Mesenchymal stem cell (in vitro differentiated cells and primary cell): ENCODE measurements around the gene TMEM186.
A peak's percentile ranks its signal among the peaks of the same experiment; 100 is the strongest.

Source experiments
- DNase-seq: peaks from one replicate; pipeline ENCODE4 v3.0.0-alpha.2; 2013
- H2AFZ ChIP-seq: one replicate; pipeline ENCODE4 v1.6.1; 2013; ENCODE audit warnings: low read depth, mild to moderate bottlenecking, control low read depth, inconsistent platforms, low read length, moderate library complexity
- H2AK5ac ChIP-seq: 2 replicates; pipeline ENCODE4 v1.6.1; 2013; ENCODE audit warnings: low read length, moderate library complexity, mild to moderate bottlenecking, inconsistent platforms; ENCODE audit not compliant: severe bottlenecking
- H2BK120ac ChIP-seq: one replicate; pipeline ENCODE4 v1.6.1; 2013; ENCODE audit warnings: low read depth, mild to moderate bottlenecking, inconsistent platforms, low read length, moderate library complexity
- H2BK12ac ChIP-seq, 2 experiments: one replicate each; pipeline ENCODE4 v1.6.1; 2013; ENCODE audit warnings: inconsistent platforms in 2 of 2, low read length in 2 of 2, mild to moderate bottlenecking in 2 of 2, moderate library complexity in 2 of 2, control low read depth in 1 of 2
- H2BK15ac ChIP-seq: one replicate; pipeline ENCODE4 v1.6.1; 2013; ENCODE audit warnings: mild to moderate bottlenecking, low read depth, inconsistent platforms; ENCODE audit not compliant: poor library complexity, severe bottlenecking
- H2BK5ac ChIP-seq: 2 replicates; pipeline ENCODE4 v1.6.1; 2013; ENCODE audit warnings: low read depth, mild to moderate bottlenecking, low read length, control low read depth, inconsistent platforms; ENCODE audit not compliant: poor library complexity, severe bottlenecking
- H3K14ac ChIP-seq, 2 experiments: one replicate each; pipeline ENCODE4 v1.6.1; 2013; ENCODE audit warnings: inconsistent platforms in 2 of 2, low read length in 2 of 2, control low read depth in 1 of 2, mild to moderate bottlenecking in 1 of 2, moderate library complexity in 1 of 2
- H3K18ac ChIP-seq, 2 experiments: one replicate each; pipeline ENCODE4 v1.6.1; 2013; ENCODE audit warnings: inconsistent platforms in 2 of 2, low read length in 2 of 2, control low read depth in 1 of 2, low read depth in 1 of 2, mild to moderate bottlenecking in 1 of 2
- H3K23ac ChIP-seq, 2 experiments: one replicate each; pipeline ENCODE4 v1.6.1; 2013; ENCODE audit warnings: inconsistent platforms in 2 of 2, low read length in 2 of 2, mild to moderate bottlenecking in 2 of 2, moderate library complexity in 2 of 2, control low read depth in 1 of 2
- H3K27ac ChIP-seq: 2 replicates; pipeline ENCODE4 v1.5.1; 2013; ENCODE audit warnings: mild to moderate bottlenecking, moderate library complexity, low read length, control low read depth, inconsistent platforms; ENCODE audit not compliant: poor library complexity, severe bottlenecking
- H3K27me3 ChIP-seq, 2 experiments: 2 replicates each; pipeline versions ENCODE4 v1.6.1 to v1.7.0; 2013; ENCODE audit warnings: low read length in 2 of 2, mild to moderate bottlenecking in 2 of 2, moderate library complexity in 2 of 2, control low read depth in 1 of 2, inconsistent platforms in 1 of 2; ENCODE audit not compliant: control insufficient read depth in 1 of 2, insufficient read depth in 1 of 2
- H3K36me3 ChIP-seq, 2 experiments: 2 replicates each; pipeline versions ENCODE4 v1.6.1 to v1.7.0; 2013; ENCODE audit warnings: low read length in 2 of 2, control low read depth in 1 of 2, inconsistent platforms in 1 of 2, low read depth in 1 of 2, mild to moderate bottlenecking in 1 of 2; ENCODE audit not compliant: insufficient read depth in 2 of 2, control insufficient read depth in 1 of 2
- H3K4ac ChIP-seq, 2 experiments: one replicate each; pipeline ENCODE4 v1.6.1; 2013; ENCODE audit warnings: inconsistent platforms in 2 of 2, low read length in 2 of 2, mild to moderate bottlenecking in 2 of 2, moderate library complexity in 2 of 2, control low read depth in 1 of 2, low read depth in 1 of 2
- H3K4me1 ChIP-seq: 2 replicates; pipeline ENCODE4 v1.6.1; 2013; ENCODE audit warnings: low read depth, low read length, control low read depth; ENCODE audit not compliant: control insufficient read depth, insufficient read depth
- H3K4me2 ChIP-seq: 2 replicates; pipeline ENCODE4 v1.6.1; 2013; ENCODE audit warnings: low read length, mild to moderate bottlenecking, inconsistent platforms; ENCODE audit not compliant: poor library complexity, severe bottlenecking
- H3K4me3 ChIP-seq, 2 experiments: 2 replicates each; pipeline versions ENCODE4 v1.5.1 to v1.7.0; 2013; ENCODE audit warnings: low read length in 2 of 2, mild to moderate bottlenecking in 2 of 2, control low read depth in 1 of 2, low read depth in 1 of 2; ENCODE audit not compliant: insufficient read depth in 1 of 2
- H3K79me1 ChIP-seq: replicated peaks from 2 replicates; pipeline ENCODE4 v1.6.1; 2013; ENCODE audit warnings: mild to moderate bottlenecking, control low read depth, low read length, inconsistent platforms; ENCODE audit not compliant: poor library complexity, severe bottlenecking
- H3K9ac ChIP-seq: 2 replicates; pipeline ENCODE4 v1.7.0; 2013; ENCODE audit warnings: mild to moderate bottlenecking, low read length, moderate library complexity
- H3K9me3 ChIP-seq: 2 replicates; pipeline ENCODE4 v1.7.0; 2013; ENCODE audit warnings: mild to moderate bottlenecking, low read length; ENCODE audit not compliant: control insufficient read depth
- H4K8ac ChIP-seq: one replicate; pipeline ENCODE4 v1.6.1; 2013; ENCODE audit warnings: inconsistent platforms, mild to moderate bottlenecking, low read length, moderate library complexity
- H4K91ac ChIP-seq: one replicate; pipeline ENCODE4 v1.6.1; 2013; ENCODE audit warnings: mild to moderate bottlenecking, low read length, inconsistent platforms
- WGBS: methylation state at CpG from one replicate; pipeline ENCODE4 v1.1.7; 2013; ENCODE audit warnings: mixed read lengths; 5-methylcytosine and 5-hydroxymethylcytosine counted together

TMEM186 gene

GRCh38 chr16:8816967-8817655, 19.7 kb upstream of the TMEM186 start:
- Histone ChIP-seq H3K18ac (no peak overlapping the region), H2BK15ac (no peak overlapping the region), H3K4me3 (no peak overlapping the region), H3K9me3 (no peaks in the 10 kb centered on the region), H3K9ac (peak overlapping the region; percentile 43), H2BK5ac (no peak overlapping the region), H3K4me1 (no peaks in the 10 kb centered on the region), H3K79me1 (peaks cover 45% of the 10 kb centered on the region), H3K27me3 (no peaks in the 10 kb centered on the region), H3K4ac (no peak overlapping the region), H2BK120ac (no peak overlapping the region), H3K27ac (no peak overlapping the region), H4K8ac (no peak overlapping the region), H4K91ac (no peak overlapping the region), H2BK12ac (no peak overlapping the region), H3K14ac (no peak overlapping the region), H2AK5ac (no peak overlapping the region), H3K36me3 (peaks cover 70 to 93% of the 10 kb centered on the region in 2 experiments), H3K4me2 (no peak overlapping the region), H2AFZ (no peak overlapping the region), H3K23ac (no peak overlapping the region)
- DNase-seq: no peak
- 89% methylated on average over 6 of the region's 6 CpGs for WGBS

- no peak overlapping the region for H3K4me3 ChIP-seq
- no peak overlapping the region for H3K14ac ChIP-seq
- peaks cover 60 to 97% of the 10 kb centered on the region in 2 experiments for H3K36me3 ChIP-seq
- no peak for DNase-seq
- no peak overlapping the region for H2AFZ ChIP-seq
- no peak overlapping the region for H3K4me2 ChIP-seq
- no peak overlapping the region for H3K4ac ChIP-seq
- no peaks in the 10 kb centered on the region for H3K27me3 ChIP-seq
- H2BK120ac ChIP-seq: no peak overlapping the region
- no peak overlapping the region for H3K18ac ChIP-seq
- no peak overlapping the region for H2AK5ac ChIP-seq
- H3K79me1 ChIP-seq: peaks cover 32% of the 10 kb centered on the region
- H4K91ac ChIP-seq: no peak overlapping the region
- no peak overlapping the region for H2BK5ac ChIP-seq
- no peak overlapping the region for H2BK15ac ChIP-seq
- H2BK12ac ChIP-seq: no peak overlapping the region
- no peaks in the 10 kb centered on the region for H3K4me1 ChIP-seq
- H4K8ac ChIP-seq: no peak overlapping the region
- H3K27ac ChIP-seq: no peak overlapping the region
- no peak overlapping the region for H3K9ac ChIP-seq
- H3K23ac ChIP-seq: peak overlapping the region in 1 of 2 experiments; percentile 15
- no peaks in the 10 kb centered on the region for H3K9me3 ChIP-seq
- WGBS: 93% methylated on average over 13 of the region's 14 CpGs
These were observed 16.8 kb upstream of the TMEM186 start for GRCh38 chr16:8814095-8814806.

GRCh38 chr16:8812162-8812843, 14.9 kb upstream of the TMEM186 start:
- no peak overlapping the region for H2BK12ac ChIP-seq
- H2BK15ac ChIP-seq: no peak overlapping the region
- WGBS: 81% methylated on average over 10 of the region's 12 CpGs

More at GRCh38 chr16:8812162-8812843, 14.9 kb upstream of the TMEM186 start:
- no peak overlapping the region for H3K18ac ChIP-seq
- peaks cover 62 to 98% of the 10 kb centered on the region in 2 experiments for H3K36me3 ChIP-seq
- H2BK5ac ChIP-seq: no peak overlapping the region
- H3K4me3 ChIP-seq: no peak overlapping the region
- H3K4ac ChIP-seq: no peak overlapping the region
- no peak overlapping the region for H3K4me2 ChIP-seq
- no peak overlapping the region for H2AK5ac ChIP-seq
- peaks cover 34% of the 10 kb centered on the region for H3K79me1 ChIP-seq
- DNase-seq: no peak
- no peak overlapping the region for H4K8ac ChIP-seq
- no peak overlapping the region for H2BK120ac ChIP-seq
- no peak overlapping the region for H3K27ac ChIP-seq
- H3K4me1 ChIP-seq: no peaks in the 10 kb centered on the region
- no peak overlapping the region for H3K9ac ChIP-seq
- no peak overlapping the region for H3K14ac ChIP-seq
- no peak overlapping the region for H2AFZ ChIP-seq
- no peaks in the 10 kb centered on the region for H3K9me3 ChIP-seq
- no peak overlapping the region for H3K23ac ChIP-seq
- no peak overlapping the region for H4K91ac ChIP-seq
- no peaks in the 10 kb centered on the region for H3K27me3 ChIP-seq
